ENCODE measurements around the gene ZSCAN26. TPM values are rescaled to one million over a fixed set of nuclear protein-coding genes. Genes with fewer than 3 reads are reported as not detected.

Gene ZSCAN26
- total and polyA plus RNA-seq, 4 donors = 2.8 to 9.7 (median 6.1) TPM

DNA sequence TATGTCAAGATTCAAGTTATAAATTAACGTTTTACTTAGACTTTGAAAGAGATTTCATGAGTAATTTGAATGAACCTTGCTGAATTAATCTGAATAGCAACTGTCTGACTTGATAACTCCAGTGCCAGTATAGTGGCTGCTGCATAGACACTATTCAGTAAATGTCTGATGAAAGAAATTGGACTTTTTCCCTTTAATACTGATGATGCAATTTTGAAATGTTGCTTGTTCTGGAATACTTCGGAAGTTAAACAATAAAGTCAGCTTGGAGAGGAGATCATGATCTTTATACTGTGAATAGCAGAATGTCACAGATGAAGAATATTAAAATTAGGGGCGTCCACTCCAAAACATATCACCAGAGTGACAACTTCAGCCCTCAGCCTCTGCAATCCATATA lies 10.8 kb downstream of the ZSCAN26 start (continued):
- TF ChIP-seq REST (IDR thresholded peaks at IDR 0.05) (peak; percentile 22), GABPA (IDR thresholded peaks at IDR 0.05 in 1 of 2, conservative IDR thresholded peaks at IDR 0.05 in 1 of 2) (peak in 1 of 2 donors; percentile 72)

- Histone ChIP-seq H3K36me3 (ENCODE audit: control insufficient read depth in 4 of 4, insufficient read depth in 3 of 4, low read depth in 1 of 4, low read length in 3 of 4) (peaks cover 3 to 16% (median 10%) of the 10 kb centered on the region in 4 donors), H3K4me1 (ENCODE audit: control insufficient read depth in 4 of 4, insufficient read depth in 4 of 4, low read length in 3 of 4) (peaks cover 0 to 8% (median 3%) of the 10 kb centered on the region in 4 donors), H3K9ac (ENCODE audit: low read depth in 1 of 2, low read length in 2 of 2) (no peak overlapping the region), H3K4me3 (ENCODE audit: low read depth in 1 of 3, low read length in 3 of 3) (peak overlapping the region in 2 of 3 donors; percentile 31 to 60), H3K27me3 (ENCODE audit: control insufficient read depth in 4 of 4, insufficient read depth in 4 of 4, low read length in 3 of 4) (no peaks in the 10 kb centered on the region), H3K9me3 (ENCODE audit: control insufficient read depth in 4 of 4, low read length in 3 of 4) (peaks cover 0 to 8% (median 2%) of the 10 kb centered on the region in 4 donors), H3K27ac (ENCODE audit: low read depth in 1 of 2, low read length in 2 of 2) (no peak overlapping the region)
- no peak for DNase-seq (ENCODE audit: low spot score)
- no peak for TF ChIP-seq TAF1 (conservative IDR thresholded peaks at IDR 0.05)
- no peak for TF ChIP-seq YY1 (IDR thresholded peaks at IDR 0.05)
- no peak for TF ChIP-seq HNF4A (conservative IDR thresholded peaks at IDR 0.05)
- no peak for TF ChIP-seq EGR1 (IDR thresholded peaks at IDR 0.05; ENCODE audit: low read depth in 2 of 2)
- TF ChIP-seq ATF3 (IDR thresholded peaks at IDR 0.05) = no peak
- no peak for TF ChIP-seq SP1 (IDR thresholded peaks at IDR 0.05)
- TF ChIP-seq FOXA1 (IDR thresholded peaks at IDR 0.05) = no peak
- TF ChIP-seq CTCF (IDR thresholded peaks at IDR 0.05; ENCODE audit: low read depth, low read length, missing input control) = no peak
- no peak for TF ChIP-seq JUND (IDR thresholded peaks at IDR 0.05)
- TF ChIP-seq, protein P1, sequence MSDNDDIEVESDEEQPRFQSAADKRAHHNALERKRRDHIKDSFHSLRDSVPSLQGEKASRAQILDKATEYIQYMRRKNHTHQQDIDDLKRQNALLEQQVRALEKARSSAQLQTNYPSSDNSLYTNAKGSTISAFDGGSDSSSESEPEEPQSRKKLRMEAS (IDR thresholded peaks at IDR 0.05) = no peak
- no peak for TF ChIP-seq NR2F2 (IDR thresholded peaks at IDR 0.05)
- TF ChIP-seq RXRA (IDR thresholded peaks at IDR 0.05) = no peak
- TF ChIP-seq REST (IDR thresholded peaks at IDR 0.05) = no peak
- TF ChIP-seq HNF4G (IDR thresholded peaks at IDR 0.05) = no peak
- no peak for TF ChIP-seq RAD21 (IDR thresholded peaks at IDR 0.05)
- TF ChIP-seq GABPA (IDR thresholded peaks at IDR 0.05 in 1 of 2, conservative IDR thresholded peaks at IDR 0.05 in 1 of 2) = no peak
- TF ChIP-seq FOXA2 (IDR thresholded peaks at IDR 0.05) = no peak
- TF ChIP-seq ZBTB33 (IDR thresholded peaks at IDR 0.05) = no peak
- 45% methylated on average over 3 of the region's 3 CpGs for WGBS
These were observed 13.8 kb downstream of the ZSCAN26 start for GRCh38 chr6:28280595-28281287.
